ENCODE data around the gene SPDYE4. TPM values are rescaled to one million over a fixed set of nuclear protein-coding genes. Genes with fewer than 3 reads are reported as not detected.
A peak's percentile ranks its signal among the peaks of the same experiment; 100 is the strongest.
"Not testable (repeated sequence)": the region's sequence is repeated elsewhere in the genome, so short reads cannot be mapped to it uniquely, and the experiment has no call there.

The SPDYE4 gene, protein sequence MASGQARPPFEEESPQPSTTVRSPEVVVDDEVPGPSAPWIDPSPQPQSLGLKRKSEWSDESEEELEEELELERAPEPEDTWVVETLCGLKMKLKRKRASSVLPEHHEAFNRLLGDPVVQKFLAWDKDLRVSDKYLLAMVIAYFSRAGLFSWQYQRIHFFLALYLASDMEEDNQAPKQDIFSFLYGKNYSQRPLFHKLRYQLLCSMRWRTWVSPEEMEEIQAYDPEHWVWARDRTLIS
- total RNA-seq (not detected), polyA plus RNA-seq (0.05 TPM)
- long read RNA-seq, donor 1 = 0 reads
- long read RNA-seq, donor 2 = 0 reads
- long read RNA-seq, donor 3 = 0 reads
- long read RNA-seq, donor 4 = 0 reads
- long read RNA-seq, donor 5 = 0 reads
- long read RNA-seq, donor 6 = 0 reads
- long read RNA-seq, donor 7 = 0 reads
- long read RNA-seq, donor 8 = 0 reads
- long read RNA-seq, donor 9 = 0 reads
- long read RNA-seq, donor 10 = 0 reads

DNA sequence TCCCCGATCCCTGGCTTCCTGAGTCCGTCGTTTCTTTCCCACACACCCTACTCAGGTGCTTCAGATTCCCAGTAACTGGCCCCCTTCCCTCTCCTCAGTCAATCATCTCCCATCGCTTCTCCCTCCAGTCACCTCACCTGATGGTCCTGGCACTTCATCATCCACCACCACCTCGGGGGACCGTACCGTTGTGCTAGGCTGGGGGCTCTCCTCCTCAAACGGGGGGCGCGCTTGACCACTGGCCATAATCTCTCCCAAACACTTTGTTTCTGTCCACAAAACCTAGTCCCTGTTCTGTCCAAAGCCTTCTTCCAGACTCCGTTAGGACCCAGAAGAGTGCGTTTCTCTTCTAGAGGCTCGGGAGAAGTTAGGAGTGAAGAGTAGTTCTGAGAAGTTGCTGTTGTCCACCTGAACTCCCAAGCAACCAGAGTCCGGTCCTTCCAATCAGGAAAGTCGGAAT, at the start of gene SPDYE4:
Gene SPDYE4 (minus strand): TSS at position 410 of the 460 bp plus-strand sequence. CDS start 164 bp downstream, at position 246.
- H3K4me3 ChIP-seq (ENCODE audit: low read length in 2 of 2) = no peak within 1 kb of the TSS
- H3K27ac ChIP-seq (ENCODE audit: low read depth in 1 of 2, low read length in 1 of 2) = no peak within 1 kb of the TSS
- H3K9me3 ChIP-seq (ENCODE audit: control insufficient read depth in 2 of 2, insufficient read depth in 1 of 2, low read length in 1 of 2) = no peaks in the 10 kb centered on the region
- H3K27me3 ChIP-seq (ENCODE audit: control insufficient read depth in 2 of 2, insufficient read depth in 1 of 2, low read length in 1 of 2) = peaks cover 0 to 2% of the 10 kb centered on the region in 2 donors
- no peaks in the 10 kb centered on the region for H3K36me3 ChIP-seq (ENCODE audit: control insufficient read depth in 2 of 2, insufficient read depth in 2 of 2, low read length in 1 of 2)
- 96% methylated on average over 15 of the region's 15 CpGs for WGBS
- no peaks in the 10 kb centered on the region for H3K4me1 ChIP-seq (ENCODE audit: control insufficient read depth in 2 of 2, insufficient read depth in 2 of 2, low read length in 2 of 2)
- no peak for DNase-seq (ENCODE audit: low read depth in 6 of 9, low spot score in 9 of 9)

DNA sequence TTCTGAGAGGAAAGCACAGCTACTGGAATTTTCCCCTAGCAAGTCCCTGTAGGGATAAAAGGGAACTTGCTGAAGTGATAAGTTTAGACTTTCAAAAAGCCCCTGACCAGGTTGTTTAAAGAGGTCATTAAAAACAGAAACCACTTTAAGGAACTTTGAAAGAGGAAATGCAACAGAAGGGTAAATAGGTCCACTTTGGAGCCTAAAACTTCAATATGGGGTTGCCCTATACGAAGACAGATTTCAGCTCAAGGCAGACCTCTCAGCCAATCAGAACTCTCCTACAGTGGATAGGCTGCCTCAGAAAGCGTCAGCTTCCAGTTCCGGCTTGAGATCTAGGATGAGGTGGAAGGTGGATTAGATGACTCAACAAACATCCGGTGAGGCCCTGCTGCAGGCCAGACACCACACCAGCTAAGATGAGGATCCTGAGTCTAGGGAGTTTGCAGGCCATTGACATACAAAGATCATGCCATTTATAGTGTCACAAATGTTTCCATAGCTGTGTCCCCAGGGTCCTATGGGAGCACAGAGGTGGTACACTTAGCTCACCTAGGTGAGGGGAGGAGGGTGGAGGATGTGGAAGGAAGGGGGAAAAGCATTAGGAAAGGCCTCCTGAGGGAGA, 48.7 kb upstream of the SPDYE4 start:
- H3K4me1 ChIP-seq (ENCODE audit: control insufficient read depth in 2 of 2, insufficient read depth in 2 of 2, low read length in 2 of 2) = no peaks in the 10 kb centered on the region
- H3K27ac ChIP-seq (ENCODE audit: low read depth in 1 of 2, low read length in 1 of 2) = no peak overlapping the region
- WGBS = 86% methylated on average over 4 of the region's 4 CpGs
- H3K9me3 ChIP-seq (ENCODE audit: control insufficient read depth in 2 of 2, insufficient read depth in 1 of 2, low read length in 1 of 2) = peaks cover 1 to 6% of the 10 kb centered on the region in 2 donors
- DNase-seq (ENCODE audit: low read depth in 6 of 9, low spot score in 9 of 9) = peak in 1 of 9 donors; percentile 45
- no peaks in the 10 kb centered on the region for H3K27me3 ChIP-seq (ENCODE audit: control insufficient read depth in 2 of 2, insufficient read depth in 1 of 2, low read length in 1 of 2)
- H3K4me3 ChIP-seq (ENCODE audit: low read length in 2 of 2) = no peak overlapping the region
- H3K36me3 ChIP-seq (ENCODE audit: control insufficient read depth in 2 of 2, insufficient read depth in 2 of 2, low read length in 1 of 2) = no peaks in the 10 kb centered on the region

DNA sequence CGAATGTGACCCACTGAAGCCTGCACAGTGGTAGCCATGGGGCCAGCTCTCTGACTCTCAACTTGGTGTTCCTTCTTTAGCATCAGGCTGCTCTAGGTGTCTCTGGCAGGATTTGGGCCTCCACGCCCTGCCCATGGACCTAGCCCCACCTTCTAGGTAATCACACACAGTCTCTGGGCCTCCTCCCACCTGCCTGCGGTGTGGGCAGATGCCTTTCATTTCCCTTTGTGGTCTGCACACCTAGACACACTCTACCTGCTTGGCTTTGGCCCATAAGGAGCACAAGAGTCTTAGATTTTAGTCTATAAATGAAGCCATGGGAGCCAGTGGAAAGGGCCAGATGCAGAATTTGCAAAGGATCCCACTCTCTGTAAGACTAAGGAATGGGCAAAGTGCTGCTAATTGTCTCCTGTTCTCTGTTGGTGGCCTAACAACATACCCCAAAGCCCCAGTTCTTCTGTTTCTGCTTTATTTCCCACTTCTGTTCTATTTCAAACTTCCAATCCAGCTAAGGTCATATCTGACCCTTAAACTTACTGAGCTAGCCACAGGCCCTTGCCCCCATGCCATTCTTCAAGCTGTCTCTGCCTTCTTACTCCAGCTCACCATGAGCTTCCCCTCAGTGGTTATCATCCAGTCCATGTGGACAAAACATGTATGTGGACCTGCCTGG, 48.0 kb upstream of the SPDYE4 start:
- no peak for DNase-seq (ENCODE audit: low read depth in 6 of 9, low spot score in 9 of 9)

DNA sequence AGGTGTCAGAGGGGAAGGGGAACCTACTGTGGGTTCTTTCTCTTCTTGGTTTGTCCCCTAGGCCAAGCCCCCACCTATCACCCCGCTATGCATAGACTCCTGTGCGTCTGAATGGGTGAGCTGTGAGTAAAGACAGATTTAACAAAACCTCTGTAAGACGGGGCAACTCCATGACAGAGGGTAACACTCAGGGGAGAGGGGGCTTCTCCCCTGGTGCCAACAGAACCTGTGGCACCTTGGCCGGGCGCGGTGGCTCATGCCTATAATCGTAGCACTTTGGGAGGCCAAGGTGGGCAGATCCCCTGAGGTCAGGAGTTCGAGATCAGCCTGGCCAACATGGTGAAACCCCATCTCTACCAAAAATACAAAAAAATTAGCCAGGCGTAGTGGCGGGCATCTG, 47.0 kb upstream of the SPDYE4 start:
- not testable (repeated sequence) for H3K27ac ChIP-seq (ENCODE audit: low read depth in 1 of 2, low read length in 1 of 2); H3K4me1 ChIP-seq (ENCODE audit: control insufficient read depth in 2 of 2, insufficient read depth in 2 of 2, low read length in 2 of 2); H3K36me3 ChIP-seq (ENCODE audit: control insufficient read depth in 2 of 2, insufficient read depth in 2 of 2, low read length in 1 of 2); DNase-seq (ENCODE audit: low read depth in 6 of 9, low spot score in 9 of 9); H3K4me3 ChIP-seq (ENCODE audit: low read length in 2 of 2); H3K27me3 ChIP-seq (ENCODE audit: control insufficient read depth in 2 of 2, insufficient read depth in 1 of 2, low read length in 1 of 2); H3K9me3 ChIP-seq (ENCODE audit: control insufficient read depth in 2 of 2, insufficient read depth in 1 of 2, low read length in 1 of 2)
- WGBS = 96% methylated on average over 10 of the region's 10 CpGs

More for the DNA sequence above, 48.0 kb upstream of the SPDYE4 start:
- H3K4me1 ChIP-seq (ENCODE audit: control insufficient read depth in 2 of 2, insufficient read depth in 2 of 2, low read length in 2 of 2) = no peaks in the 10 kb centered on the region
- 93% methylated on average over 3 of the region's 3 CpGs for WGBS
- H3K36me3 ChIP-seq (ENCODE audit: control insufficient read depth in 2 of 2, insufficient read depth in 2 of 2, low read length in 1 of 2) = no peaks in the 10 kb centered on the region
- H3K4me3 ChIP-seq (ENCODE audit: low read length in 2 of 2) = no peak overlapping the region
- peaks cover 1 to 6% of the 10 kb centered on the region in 2 donors for H3K9me3 ChIP-seq (ENCODE audit: control insufficient read depth in 2 of 2, insufficient read depth in 1 of 2, low read length in 1 of 2)
- peak overlapping the region in 1 of 2 donors; percentile 15 for H3K27ac ChIP-seq (ENCODE audit: low read depth in 1 of 2, low read length in 1 of 2)
- no peaks in the 10 kb centered on the region for H3K27me3 ChIP-seq (ENCODE audit: control insufficient read depth in 2 of 2, insufficient read depth in 1 of 2, low read length in 1 of 2)

DNA sequence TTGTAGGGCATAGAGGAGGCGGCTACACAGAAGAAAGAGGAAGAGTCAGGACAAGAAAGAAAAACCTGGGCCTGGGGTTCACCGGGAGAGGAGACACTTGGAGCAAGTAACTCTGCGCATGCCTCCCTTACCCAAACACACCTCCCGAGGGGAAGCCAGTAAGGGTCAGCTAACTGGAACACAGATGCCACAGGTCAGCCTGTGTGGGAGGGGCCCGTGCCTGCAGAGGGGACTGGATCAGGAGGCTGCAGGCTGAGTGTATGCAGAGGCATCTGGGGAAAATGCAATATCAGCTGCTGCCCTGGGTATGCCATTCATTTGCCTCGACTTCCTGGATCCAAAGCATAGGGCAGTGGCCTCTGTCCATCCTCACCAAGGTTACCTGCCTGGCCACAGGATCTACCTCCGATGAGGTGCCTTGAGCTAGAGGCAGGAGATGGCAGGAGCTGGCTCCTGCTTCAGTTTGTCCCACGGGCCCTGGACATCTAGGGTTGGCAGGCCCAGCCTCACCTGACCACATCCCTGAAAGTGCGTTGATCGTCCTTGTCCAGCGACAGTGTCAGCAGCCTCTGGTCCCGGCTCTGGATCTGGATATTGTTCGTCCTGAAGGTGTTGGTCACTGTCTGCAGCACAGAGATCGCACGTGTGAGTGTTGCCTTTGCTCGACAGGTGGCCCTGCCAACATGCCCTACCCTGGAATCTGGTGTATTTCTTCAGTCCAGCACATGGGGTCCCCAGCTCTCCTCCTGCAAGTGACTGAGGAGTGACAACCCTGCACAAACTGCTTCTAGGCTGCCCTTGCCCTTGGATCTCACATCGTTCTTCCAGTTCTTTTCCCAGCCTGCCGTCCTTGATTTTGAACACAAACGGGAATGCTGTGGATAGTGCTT, 45.4 kb upstream of the SPDYE4 start:
- H3K27ac ChIP-seq (ENCODE audit: low read depth in 1 of 2, low read length in 1 of 2) = no peak overlapping the region
- peak in 1 of 9 donors; percentile 22 for DNase-seq (ENCODE audit: low read depth in 6 of 9, low spot score in 9 of 9)
- no peaks in the 10 kb centered on the region for H3K4me1 ChIP-seq (ENCODE audit: control insufficient read depth in 2 of 2, insufficient read depth in 2 of 2, low read length in 2 of 2)

DNA sequence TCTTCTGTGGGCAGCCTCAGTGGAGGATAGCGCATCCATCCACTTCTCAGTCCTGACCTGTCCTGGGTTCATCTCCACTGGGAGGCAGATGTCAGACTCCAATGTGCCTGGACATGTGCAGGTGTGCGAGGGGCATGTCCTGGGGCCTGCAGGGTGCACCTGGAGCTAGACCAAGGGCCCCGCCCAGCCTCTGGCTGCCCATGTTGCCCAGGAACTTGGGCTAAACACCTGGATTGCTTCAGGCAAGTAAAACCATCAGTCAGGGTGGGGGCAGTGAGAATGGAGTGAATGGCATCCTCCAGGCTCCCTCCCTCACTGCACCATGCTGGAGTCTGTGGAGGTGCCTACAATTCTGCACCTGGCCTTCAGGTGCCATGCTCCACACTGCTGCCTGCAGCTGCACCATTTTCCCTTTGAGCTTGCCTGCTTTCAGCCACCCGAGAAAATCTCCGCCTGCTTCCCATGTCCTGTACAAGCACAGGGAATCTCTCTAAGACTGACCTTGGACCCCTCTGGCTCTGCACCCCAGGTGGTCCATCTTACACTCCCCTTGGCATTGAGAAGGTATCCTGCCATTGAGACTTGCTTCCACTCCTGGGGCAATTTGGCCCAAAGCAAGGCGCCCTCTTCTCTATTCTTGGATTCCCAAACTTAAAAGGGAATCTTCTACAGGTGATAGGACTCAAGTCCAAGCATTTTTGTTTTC, 42.9 kb upstream of the SPDYE4 start:
- 96% methylated on average over 6 of the region's 6 CpGs for WGBS
- no peaks in the 10 kb centered on the region for H3K36me3 ChIP-seq (ENCODE audit: control insufficient read depth in 2 of 2, insufficient read depth in 2 of 2, low read length in 1 of 2)
- no peak overlapping the region for H3K4me3 ChIP-seq (ENCODE audit: low read length in 2 of 2)
- H3K27ac ChIP-seq (ENCODE audit: low read depth in 1 of 2, low read length in 1 of 2) = no peak overlapping the region
- H3K27me3 ChIP-seq (ENCODE audit: control insufficient read depth in 2 of 2, insufficient read depth in 1 of 2, low read length in 1 of 2) = peaks cover 0 to 3% of the 10 kb centered on the region in 2 donors
- no peak for DNase-seq (ENCODE audit: low read depth in 6 of 9, low spot score in 9 of 9)
- H3K9me3 ChIP-seq (ENCODE audit: control insufficient read depth in 2 of 2, insufficient read depth in 1 of 2, low read length in 1 of 2) = no peaks in the 10 kb centered on the region
- no peaks in the 10 kb centered on the region for H3K4me1 ChIP-seq (ENCODE audit: control insufficient read depth in 2 of 2, insufficient read depth in 2 of 2, low read length in 2 of 2)

More for the DNA sequence above, 45.4 kb upstream of the SPDYE4 start:
- WGBS = 97% methylated on average over 19 of the region's 19 CpGs
- H3K9me3 ChIP-seq (ENCODE audit: control insufficient read depth in 2 of 2, insufficient read depth in 1 of 2, low read length in 1 of 2) = no peaks in the 10 kb centered on the region
- H3K4me3 ChIP-seq (ENCODE audit: low read length in 2 of 2) = no peak overlapping the region
- no peaks in the 10 kb centered on the region for H3K36me3 ChIP-seq (ENCODE audit: control insufficient read depth in 2 of 2, insufficient read depth in 2 of 2, low read length in 1 of 2)
- H3K27me3 ChIP-seq (ENCODE audit: control insufficient read depth in 2 of 2, insufficient read depth in 1 of 2, low read length in 1 of 2) = no peaks in the 10 kb centered on the region

DNA sequence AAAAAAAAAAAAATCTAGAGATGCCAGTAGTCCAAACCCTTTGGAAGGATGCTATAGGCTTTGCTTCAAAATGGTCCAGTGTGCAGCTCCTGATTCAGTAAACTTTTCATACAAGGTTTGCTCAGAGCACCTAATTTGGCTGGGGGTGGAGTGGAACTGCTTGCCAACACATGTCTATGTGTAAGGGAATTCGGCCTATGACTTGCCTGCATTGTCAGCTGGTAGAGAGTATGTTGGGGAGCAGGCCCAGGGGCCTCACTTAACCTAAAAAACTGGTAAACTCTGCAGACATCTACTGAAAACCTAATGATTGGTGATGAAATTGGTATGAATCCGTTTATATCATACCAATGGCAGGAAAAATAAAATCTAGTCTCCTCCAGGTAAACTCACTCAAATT, 42.3 kb upstream of the SPDYE4 start:
- H3K4me1 ChIP-seq (ENCODE audit: control insufficient read depth in 2 of 2, insufficient read depth in 2 of 2, low read length in 2 of 2) = no peaks in the 10 kb centered on the region
- H3K27ac ChIP-seq (ENCODE audit: low read depth in 1 of 2, low read length in 1 of 2) = no peak overlapping the region
- no peaks in the 10 kb centered on the region for H3K36me3 ChIP-seq (ENCODE audit: control insufficient read depth in 2 of 2, insufficient read depth in 2 of 2, low read length in 1 of 2)
- no peaks in the 10 kb centered on the region for H3K9me3 ChIP-seq (ENCODE audit: control insufficient read depth in 2 of 2, insufficient read depth in 1 of 2, low read length in 1 of 2)
- peaks cover 0 to 3% of the 10 kb centered on the region in 2 donors for H3K27me3 ChIP-seq (ENCODE audit: control insufficient read depth in 2 of 2, insufficient read depth in 1 of 2, low read length in 1 of 2)
- DNase-seq (ENCODE audit: low read depth in 6 of 9, low spot score in 9 of 9) = no peak
- no peak overlapping the region for H3K4me3 ChIP-seq (ENCODE audit: low read length in 2 of 2)
- 95% methylated on average over 2 of the region's 2 CpGs for WGBS

DNA sequence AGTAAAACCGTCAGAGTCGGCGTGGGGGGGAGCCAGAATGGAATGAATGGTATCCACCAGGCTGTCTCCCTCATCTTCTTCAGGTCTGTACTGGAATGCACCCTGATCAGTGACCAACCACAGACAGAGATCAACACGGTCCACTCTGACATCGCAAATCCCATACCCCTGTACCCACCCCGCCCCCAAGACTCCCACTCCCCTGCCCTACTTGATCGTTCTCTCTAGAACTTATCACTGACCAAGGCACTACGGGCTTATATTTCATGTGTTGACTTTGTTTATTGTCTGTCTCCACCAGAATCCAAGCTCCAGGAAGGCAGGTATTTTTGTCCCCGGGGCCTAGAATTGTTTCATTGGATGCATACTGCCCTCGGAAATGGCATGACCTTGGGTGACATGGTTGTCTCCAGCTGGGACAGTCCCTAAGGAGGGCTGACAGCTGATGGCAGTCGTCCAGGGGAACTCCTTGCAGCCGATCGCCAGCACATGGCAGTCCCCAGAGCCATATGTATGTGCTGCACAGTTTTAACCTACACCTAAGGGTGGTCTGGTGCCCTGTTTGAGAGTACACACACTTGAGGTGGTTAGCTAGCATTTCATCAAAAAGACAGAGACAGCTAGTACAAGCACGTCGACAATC, 41.3 kb upstream of the SPDYE4 start:
- Histone ChIP-seq H3K36me3 (ENCODE audit: control insufficient read depth in 2 of 2, insufficient read depth in 2 of 2, low read length in 1 of 2) (no peaks in the 10 kb centered on the region), H3K9me3 (ENCODE audit: control insufficient read depth in 2 of 2, insufficient read depth in 1 of 2, low read length in 1 of 2) (no peaks in the 10 kb centered on the region), H3K4me1 (ENCODE audit: control insufficient read depth in 2 of 2, insufficient read depth in 2 of 2, low read length in 2 of 2) (no peaks in the 10 kb centered on the region), H3K4me3 (ENCODE audit: low read length in 2 of 2) (no peak overlapping the region), H3K27me3 (ENCODE audit: control insufficient read depth in 2 of 2, insufficient read depth in 1 of 2, low read length in 1 of 2) (peaks cover 0 to 3% of the 10 kb centered on the region in 2 donors), H3K27ac (ENCODE audit: low read depth in 1 of 2, low read length in 1 of 2) (no peak overlapping the region)
- DNase-seq (ENCODE audit: low read depth in 6 of 9, low spot score in 9 of 9) = no peak
- WGBS = 91% methylated on average over 15 of the region's 15 CpGs

All from thymus (tissue), 14 donors.